Fibroblast of mammary gland (primary cell): ENCODE measurements around the gene GDF9.

ENCODE experiments used
- DNase-seq: peaks from one replicate; pipeline ENCODE4 v3.0.0-alpha.2; 2010; ENCODE audit warnings: low read depth
- H3K4me3 ChIP-seq: 2 replicates; pipeline ENCODE4 v1.5.1; 2011; ENCODE audit warnings: low read depth, mild to moderate bottlenecking, low read length, moderate library complexity; ENCODE audit not compliant: control insufficient read depth
- TF ChIP-seq, protein P1 (sequence below): conservative IDR thresholded peaks from 2 replicates; pipeline ENCODE4 v1.5.1; 2011; ENCODE audit warnings: low read depth, low read length, inconsistent platforms; ENCODE audit not compliant: control insufficient read depth, insufficient read depth

GDF9 gene

DNA sequence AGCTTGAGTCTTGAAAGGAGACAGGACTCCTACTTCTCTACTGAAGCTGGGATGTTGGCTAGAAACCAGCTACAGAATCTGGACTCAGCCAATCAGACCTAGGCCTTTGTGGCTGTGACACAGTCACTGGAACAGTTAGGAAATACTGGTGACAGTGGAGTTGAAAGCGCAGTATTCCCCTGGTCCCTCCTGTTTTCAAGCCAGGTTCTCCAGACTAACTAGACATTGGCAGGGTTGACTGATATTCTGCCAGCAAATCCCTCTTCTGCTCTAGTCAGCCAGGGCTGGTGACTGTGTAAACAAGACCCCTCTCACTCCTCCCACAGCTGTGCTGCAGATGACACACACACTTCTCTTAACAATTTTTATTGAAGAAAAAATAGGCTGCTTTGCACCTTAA lies 44.5 kb downstream of the GDF9 start:
- TF ChIP-seq, protein P1, sequence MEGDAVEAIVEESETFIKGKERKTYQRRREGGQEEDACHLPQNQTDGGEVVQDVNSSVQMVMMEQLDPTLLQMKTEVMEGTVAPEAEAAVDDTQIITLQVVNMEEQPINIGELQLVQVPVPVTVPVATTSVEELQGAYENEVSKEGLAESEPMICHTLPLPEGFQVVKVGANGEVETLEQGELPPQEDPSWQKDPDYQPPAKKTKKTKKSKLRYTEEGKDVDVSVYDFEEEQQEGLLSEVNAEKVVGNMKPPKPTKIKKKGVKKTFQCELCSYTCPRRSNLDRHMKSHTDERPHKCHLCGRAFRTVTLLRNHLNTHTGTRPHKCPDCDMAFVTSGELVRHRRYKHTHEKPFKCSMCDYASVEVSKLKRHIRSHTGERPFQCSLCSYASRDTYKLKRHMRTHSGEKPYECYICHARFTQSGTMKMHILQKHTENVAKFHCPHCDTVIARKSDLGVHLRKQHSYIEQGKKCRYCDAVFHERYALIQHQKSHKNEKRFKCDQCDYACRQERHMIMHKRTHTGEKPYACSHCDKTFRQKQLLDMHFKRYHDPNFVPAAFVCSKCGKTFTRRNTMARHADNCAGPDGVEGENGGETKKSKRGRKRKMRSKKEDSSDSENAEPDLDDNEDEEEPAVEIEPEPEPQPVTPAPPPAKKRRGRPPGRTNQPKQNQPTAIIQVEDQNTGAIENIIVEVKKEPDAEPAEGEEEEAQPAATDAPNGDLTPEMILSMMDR = no peak
- DNase-seq = peak; percentile 67
- H3K4me3 ChIP-seq = no peak overlapping the region

DNA sequence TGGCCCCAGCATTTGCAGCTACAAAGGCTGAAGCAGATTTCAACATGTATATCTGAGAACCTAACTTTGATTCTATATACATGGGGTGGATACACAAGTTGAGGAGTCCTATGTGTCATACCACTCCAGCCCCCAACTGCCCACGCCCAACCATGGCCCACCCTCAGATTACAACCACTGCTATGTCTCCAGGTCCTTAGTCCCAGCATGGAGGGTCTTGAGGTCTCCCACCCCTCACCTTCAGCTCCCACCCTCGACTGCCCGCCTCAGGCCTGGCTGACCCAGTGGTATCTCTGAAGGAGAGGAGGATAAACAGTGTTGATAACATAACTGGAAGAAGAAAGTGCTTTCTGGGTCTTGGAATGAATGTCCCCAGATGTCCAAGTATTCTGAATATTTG lies 44.9 kb downstream of the GDF9 start:
- no peak for DNase-seq
- no peak overlapping the region for H3K4me3 ChIP-seq
- TF ChIP-seq, protein P1 = no peak

DNA sequence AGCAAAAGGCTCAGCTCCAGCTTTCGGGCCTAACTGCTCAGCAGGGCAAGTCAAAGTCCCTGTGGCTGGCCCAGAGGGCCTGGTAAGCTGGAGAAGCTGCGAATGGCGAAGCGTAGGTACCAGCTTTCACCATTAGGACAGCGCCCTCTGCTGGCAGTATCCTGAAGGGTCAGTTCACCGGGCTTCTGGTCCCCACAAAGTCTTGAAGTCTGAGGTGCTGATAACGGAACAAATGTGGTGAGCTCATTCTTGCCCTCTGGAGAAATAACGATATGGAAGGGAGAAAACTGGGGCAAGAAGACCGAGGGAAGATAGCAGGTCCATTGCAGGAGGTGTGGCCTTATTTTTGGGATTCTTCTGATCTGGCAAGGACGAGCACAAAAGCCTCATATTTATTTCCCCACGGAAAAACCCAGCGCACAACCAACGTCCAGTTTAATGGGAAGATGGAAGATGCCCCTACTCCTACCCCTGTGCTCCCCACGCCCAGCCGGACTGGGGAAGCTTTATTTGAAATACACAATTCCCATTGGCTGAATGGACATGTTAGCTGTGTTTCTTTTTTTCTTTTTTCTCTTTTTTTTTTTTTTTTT lies 46.0 kb downstream of the GDF9 start:
- H3K4me3 ChIP-seq = no peak overlapping the region
- TF ChIP-seq, protein P1 = peak; percentile 91
- peak; percentile 93 for DNase-seq

DNA sequence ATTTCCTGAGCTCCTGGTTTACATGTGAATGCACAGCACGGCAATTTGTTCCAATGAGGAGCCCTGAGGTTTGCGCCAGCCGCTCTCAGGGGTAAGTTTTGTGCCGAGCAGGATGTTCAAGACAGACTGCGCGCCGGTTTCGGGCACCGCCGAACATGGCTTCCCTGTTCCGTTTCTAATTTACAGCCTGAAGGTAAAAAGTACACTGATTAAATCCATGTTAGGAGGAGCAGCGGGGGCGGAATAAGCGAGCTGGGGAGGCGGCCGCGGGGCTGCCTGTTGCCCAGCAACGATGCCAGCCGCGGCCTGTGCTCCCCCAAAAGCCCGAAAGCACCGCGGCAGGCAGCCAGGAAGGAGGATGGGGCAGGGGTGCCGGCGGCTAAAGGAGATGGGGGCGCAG lies 46.8 kb downstream of the GDF9 start:
- DNase-seq = no peak
- TF ChIP-seq, protein P1 = no peak
- no peak overlapping the region for H3K4me3 ChIP-seq

DNA sequence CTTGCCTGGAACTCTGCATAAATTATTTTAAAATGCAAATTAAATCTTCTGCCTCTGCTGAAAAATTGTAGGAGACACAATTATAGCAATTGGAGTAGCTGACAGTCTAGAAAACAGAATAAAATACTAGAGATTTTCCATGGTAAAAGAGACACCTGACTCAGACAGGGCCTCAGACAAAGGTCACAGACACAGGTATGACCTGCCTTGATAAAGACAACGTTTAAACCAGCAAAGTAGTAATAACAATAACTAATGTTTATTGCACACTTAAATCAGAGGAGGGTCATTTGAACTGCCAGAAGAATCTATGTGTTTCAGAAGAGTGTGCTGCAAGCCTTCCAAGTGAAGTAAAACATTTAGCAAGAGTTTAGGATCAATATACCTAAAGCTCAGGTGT lies 49.3 kb downstream of the GDF9 start:
- H3K4me3 ChIP-seq = no peak overlapping the region
- no peak for DNase-seq
- TF ChIP-seq, protein P1 = no peak

DNA sequence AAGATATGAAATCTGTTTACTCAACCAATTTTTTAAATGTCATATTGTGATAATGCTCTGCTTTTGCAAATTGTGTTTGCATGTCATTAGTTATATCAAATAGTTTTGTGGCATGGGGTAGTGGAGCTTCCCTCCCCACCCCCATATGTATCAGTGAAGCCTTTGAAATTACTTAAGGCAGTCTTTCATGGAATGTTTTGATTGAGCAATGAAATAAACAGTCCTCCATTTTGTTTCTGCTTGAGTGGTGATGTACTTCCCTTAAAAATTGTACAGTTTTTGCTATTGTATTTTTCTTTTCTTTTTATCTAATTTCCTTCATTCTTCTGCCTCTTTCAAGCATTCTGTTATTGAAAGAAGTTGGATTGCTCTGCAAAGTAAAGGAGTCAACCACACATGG lies 49.7 kb downstream of the GDF9 start:
- H3K4me3 ChIP-seq = no peak overlapping the region
- no peak for DNase-seq
- TF ChIP-seq, protein P1 = no peak

DNA sequence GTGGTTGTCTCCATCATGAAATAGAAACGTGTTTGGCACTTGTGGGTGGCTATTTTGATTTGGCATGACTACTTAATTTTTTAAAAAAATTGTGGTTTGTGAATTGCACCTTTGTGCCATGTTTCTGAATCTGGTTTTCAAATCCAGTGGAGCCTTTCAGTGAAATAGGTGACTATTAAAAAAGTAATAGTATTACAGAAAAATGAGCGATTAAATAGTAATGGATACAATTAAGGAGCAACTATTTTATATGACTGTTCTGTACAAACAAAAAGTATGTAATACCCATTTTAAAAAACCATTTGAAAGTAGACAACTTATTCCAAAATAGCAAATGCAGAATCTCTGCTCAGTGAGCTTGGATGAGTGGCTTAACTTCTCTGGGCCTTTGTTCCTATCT lies 50.2 kb downstream of the GDF9 start:
- H3K4me3 ChIP-seq = no peak overlapping the region
- no peak for DNase-seq
- TF ChIP-seq, protein P1 = no peak
